ENCODE data around the gene KCNMB4.

DNA sequence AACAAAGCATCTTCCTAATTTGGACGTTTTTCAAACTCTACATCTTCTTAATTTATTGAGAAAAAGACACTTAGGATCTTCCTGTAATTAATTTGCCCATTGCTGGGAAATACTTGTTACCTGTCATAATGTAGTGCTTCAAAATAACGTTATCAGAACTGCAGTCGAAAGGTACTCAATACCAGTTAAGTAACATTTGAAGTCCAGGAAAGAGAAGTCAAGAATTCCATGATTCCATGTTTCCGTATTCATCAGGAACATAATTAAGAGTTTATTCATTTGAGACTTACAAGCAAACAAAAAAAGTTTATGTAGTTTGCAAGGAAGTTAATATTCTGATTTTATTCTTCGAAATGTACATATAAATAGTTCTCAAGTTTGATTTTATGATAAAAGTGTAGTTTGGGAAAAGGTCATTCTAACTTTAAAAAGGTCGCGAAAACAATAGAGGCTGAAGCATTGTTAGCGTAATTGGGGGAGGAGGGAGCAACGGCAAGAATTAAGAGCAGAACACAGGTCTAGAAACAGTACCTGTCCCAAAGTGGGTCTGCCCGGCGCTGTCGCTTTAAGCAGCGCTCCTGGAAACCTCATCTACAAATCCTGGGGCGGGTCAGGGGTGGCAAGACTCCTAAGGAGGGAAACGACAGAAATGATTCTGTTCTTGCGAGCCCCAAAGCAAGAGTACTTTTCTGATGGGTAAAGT, 1.2 kb upstream of the KCNMB4 start:
- TF ChIP-seq, protein P1, sequence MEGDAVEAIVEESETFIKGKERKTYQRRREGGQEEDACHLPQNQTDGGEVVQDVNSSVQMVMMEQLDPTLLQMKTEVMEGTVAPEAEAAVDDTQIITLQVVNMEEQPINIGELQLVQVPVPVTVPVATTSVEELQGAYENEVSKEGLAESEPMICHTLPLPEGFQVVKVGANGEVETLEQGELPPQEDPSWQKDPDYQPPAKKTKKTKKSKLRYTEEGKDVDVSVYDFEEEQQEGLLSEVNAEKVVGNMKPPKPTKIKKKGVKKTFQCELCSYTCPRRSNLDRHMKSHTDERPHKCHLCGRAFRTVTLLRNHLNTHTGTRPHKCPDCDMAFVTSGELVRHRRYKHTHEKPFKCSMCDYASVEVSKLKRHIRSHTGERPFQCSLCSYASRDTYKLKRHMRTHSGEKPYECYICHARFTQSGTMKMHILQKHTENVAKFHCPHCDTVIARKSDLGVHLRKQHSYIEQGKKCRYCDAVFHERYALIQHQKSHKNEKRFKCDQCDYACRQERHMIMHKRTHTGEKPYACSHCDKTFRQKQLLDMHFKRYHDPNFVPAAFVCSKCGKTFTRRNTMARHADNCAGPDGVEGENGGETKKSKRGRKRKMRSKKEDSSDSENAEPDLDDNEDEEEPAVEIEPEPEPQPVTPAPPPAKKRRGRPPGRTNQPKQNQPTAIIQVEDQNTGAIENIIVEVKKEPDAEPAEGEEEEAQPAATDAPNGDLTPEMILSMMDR (IDR thresholded peaks at IDR 0.05; ENCODE audit: low read depth, low read length): no peak
- no peak for TF ChIP-seq POLR2A (IDR thresholded peaks at IDR 0.05; ENCODE audit: extremely low read depth, insufficient read length)
- no peak for TF ChIP-seq MYC (IDR thresholded peaks at IDR 0.05; ENCODE audit: low read depth, low read length)
- TF ChIP-seq, protein P2, sequence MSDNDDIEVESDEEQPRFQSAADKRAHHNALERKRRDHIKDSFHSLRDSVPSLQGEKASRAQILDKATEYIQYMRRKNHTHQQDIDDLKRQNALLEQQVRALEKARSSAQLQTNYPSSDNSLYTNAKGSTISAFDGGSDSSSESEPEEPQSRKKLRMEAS (IDR thresholded peaks at IDR 0.05; ENCODE audit: low read depth, low read length): no peak
